Suprapubic skin (tissue), 3 donors: ENCODE data around the gene CACNA1G.

Source experiments
- CTCF ChIP-seq, 2 donors: fragments of 200-600 bp in 1 of 2; fragments of 450-650 bp in 1 of 2; sonication (generic) in 1 of 2; IDR thresholded peaks; one replicate each; pipeline ENCODE4 v1.5.1; 2016 to 2019; ENCODE audit warnings: antibody characterized with exemption in 2 of 2, mild to moderate bottlenecking in 1 of 2, moderate library complexity in 1 of 2
- POLR2A ChIP-seq, 2 donors: fragments of 450-650 bp; IDR thresholded peaks; one replicate each; pipeline ENCODE4 v1.6.1; 2017; ENCODE audit warnings: antibody characterized with exemption in 2 of 2, mild to moderate bottlenecking in 2 of 2, moderate library complexity in 2 of 2

- TF ChIP-seq CTCF (IDR thresholded peaks at IDR 0.05) (no peak), POLR2A (IDR thresholded peaks at IDR 0.05) (no peak)
These were observed 44.0 kb downstream of the CACNA1G start for GRCh38 chr17:50604513-50604912.
